ENCODE data around the gene SLC12A2.

DNA sequence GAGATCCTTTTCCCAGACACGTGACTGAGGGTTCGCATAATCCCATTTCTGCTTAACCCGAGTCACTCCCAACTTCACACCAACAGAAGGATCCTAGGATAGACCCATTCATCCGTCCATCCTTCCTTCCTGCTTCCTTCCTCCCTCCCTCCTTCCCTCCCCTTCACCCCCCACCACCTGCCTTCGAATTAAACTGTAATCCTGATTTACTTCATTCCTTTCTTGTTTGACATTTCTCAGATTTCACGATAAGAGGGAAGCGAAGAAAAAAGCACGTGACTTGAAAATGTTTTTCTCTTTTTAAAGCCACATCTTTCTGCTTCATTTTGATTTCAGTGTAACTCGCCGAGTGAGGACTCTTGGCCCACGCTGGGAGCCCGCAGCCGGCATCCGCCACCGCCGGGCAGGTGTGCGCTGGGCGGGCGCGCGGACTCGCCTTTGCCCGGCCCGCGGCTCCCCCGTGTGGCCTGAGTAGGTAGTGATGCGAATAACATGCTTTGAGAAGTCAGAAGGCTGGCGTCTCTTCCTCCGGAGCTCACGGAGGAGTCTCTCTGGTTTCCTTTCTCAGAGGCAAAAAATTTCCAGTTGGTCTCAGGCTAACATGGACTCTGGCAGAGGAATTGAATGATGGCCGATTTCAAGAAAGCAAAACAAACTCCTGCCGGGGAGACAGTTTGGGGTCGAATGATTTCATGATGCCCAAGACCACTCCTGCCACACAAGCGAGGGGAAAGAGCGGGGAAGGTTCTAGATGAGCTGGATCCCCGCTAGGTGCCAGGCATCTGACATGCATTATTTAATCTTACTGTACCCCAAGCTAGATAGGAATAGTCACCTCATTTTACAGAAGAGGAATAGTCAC, 117.7 kb downstream of the SLC12A2 start:
- TF ChIP-seq, protein P1, sequence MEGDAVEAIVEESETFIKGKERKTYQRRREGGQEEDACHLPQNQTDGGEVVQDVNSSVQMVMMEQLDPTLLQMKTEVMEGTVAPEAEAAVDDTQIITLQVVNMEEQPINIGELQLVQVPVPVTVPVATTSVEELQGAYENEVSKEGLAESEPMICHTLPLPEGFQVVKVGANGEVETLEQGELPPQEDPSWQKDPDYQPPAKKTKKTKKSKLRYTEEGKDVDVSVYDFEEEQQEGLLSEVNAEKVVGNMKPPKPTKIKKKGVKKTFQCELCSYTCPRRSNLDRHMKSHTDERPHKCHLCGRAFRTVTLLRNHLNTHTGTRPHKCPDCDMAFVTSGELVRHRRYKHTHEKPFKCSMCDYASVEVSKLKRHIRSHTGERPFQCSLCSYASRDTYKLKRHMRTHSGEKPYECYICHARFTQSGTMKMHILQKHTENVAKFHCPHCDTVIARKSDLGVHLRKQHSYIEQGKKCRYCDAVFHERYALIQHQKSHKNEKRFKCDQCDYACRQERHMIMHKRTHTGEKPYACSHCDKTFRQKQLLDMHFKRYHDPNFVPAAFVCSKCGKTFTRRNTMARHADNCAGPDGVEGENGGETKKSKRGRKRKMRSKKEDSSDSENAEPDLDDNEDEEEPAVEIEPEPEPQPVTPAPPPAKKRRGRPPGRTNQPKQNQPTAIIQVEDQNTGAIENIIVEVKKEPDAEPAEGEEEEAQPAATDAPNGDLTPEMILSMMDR (conservative IDR thresholded peaks at IDR 0.05 in 1 of 2, IDR thresholded peaks at IDR 0.05 in 1 of 2; ENCODE audit: low read depth in 1 of 2, low read length in 2 of 2), result peak; percentile 66 to 85
- TF ChIP-seq EZH2 (IDR thresholded peaks at IDR 0.05; ENCODE audit: low read length, missing control alignments), result no peak
